ENCODE data around the gene SH3RF3. TPM values are rescaled to one million over a fixed set of nuclear protein-coding genes. Genes with fewer than 3 reads are reported as not detected.

Gene SH3RF3
- total RNA-seq, 1 experiment from 2014 or later = 1.0 TPM

DNA sequence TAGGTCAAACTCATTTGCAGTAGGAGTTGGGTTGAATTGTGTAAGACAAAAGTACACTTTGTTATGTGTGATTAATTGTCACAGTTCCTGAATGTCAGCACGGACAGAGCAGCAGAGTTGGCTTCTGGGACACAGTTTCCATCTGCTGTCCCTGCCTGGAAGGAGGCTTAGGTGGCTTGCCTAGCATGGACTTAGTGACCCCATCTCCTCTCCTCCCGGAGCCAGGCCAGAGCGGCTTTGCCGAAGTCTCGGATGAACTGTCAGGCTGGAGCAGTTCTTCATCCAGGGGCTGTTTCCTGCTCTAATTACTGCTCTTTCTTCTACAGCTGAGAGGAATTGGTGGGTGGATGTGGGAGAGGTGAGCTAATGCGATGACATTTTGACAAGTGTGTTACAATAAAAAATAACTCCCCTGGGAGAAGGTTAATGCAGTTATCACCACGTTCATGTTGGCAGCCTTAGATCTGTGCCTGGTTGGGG, 102.0 kb downstream of the SH3RF3 start:
- H3K36me3 Mint-ChIP-seq = peaks cover 2% of the 10 kb centered on the region; the same call in 1 of the 2 replicates
- TF ChIP-seq GABPB1 (CRISPR knock-in tag; IDR thresholded peaks at IDR 0.05) = no peak
- TF ChIP-seq CBFB (CRISPR knock-in tag; IDR thresholded peaks at IDR 0.05; ENCODE audit: low read depth) = no peak
- TF ChIP-seq, protein P1, sequence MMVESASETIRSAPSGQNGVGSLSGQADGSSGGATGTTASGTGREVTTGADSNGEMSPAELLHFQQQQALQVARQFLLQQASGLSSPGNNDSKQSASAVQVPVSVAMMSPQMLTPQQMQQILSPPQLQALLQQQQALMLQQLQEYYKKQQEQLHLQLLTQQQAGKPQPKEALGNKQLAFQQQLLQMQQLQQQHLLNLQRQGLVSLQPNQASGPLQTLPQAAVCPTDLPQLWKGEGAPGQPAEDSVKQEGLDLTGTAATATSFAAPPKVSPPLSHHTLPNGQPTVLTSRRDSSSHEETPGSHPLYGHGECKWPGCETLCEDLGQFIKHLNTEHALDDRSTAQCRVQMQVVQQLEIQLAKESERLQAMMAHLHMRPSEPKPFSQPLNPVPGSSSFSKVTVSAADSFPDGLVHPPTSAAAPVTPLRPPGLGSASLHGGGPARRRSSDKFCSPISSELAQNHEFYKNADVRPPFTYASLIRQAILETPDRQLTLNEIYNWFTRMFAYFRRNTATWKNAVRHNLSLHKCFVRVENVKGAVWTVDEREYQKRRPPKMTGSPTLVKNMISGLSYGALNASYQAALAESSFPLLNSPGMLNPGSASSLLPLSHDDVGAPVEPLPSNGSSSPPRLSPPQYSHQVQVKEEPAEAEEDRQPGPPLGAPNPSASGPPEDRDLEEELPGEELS (CRISPR knock-in tag; IDR thresholded peaks at IDR 0.05) = no peak
- TF ChIP-seq, protein P2, sequence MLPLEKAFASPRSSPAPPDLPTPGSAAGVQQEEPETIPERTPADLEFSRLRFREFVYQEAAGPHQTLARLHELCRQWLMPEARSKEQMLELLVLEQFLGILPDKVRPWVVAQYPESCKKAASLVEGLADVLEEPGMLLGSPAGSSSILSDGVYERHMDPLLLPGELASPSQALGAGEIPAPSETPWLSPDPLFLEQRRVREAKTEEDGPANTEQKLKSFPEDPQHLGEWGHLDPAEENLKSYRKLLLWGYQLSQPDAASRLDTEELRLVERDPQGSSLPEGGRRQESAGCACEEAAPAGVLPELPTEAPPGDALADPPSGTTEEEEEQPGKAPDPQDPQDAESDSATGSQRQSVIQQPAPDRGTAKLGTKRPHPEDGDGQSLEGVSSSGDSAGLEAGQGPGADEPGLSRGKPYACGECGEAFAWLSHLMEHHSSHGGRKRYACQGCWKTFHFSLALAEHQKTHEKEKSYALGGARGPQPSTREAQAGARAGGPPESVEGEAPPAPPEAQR (CRISPR knock-in tag; IDR thresholded peaks at IDR 0.05) = no peak
- no peak for TF ChIP-seq NFYB (CRISPR knock-in tag; conservative IDR thresholded peaks at IDR 0.05; ENCODE audit: low read depth)
- TF ChIP-seq, protein P3, sequence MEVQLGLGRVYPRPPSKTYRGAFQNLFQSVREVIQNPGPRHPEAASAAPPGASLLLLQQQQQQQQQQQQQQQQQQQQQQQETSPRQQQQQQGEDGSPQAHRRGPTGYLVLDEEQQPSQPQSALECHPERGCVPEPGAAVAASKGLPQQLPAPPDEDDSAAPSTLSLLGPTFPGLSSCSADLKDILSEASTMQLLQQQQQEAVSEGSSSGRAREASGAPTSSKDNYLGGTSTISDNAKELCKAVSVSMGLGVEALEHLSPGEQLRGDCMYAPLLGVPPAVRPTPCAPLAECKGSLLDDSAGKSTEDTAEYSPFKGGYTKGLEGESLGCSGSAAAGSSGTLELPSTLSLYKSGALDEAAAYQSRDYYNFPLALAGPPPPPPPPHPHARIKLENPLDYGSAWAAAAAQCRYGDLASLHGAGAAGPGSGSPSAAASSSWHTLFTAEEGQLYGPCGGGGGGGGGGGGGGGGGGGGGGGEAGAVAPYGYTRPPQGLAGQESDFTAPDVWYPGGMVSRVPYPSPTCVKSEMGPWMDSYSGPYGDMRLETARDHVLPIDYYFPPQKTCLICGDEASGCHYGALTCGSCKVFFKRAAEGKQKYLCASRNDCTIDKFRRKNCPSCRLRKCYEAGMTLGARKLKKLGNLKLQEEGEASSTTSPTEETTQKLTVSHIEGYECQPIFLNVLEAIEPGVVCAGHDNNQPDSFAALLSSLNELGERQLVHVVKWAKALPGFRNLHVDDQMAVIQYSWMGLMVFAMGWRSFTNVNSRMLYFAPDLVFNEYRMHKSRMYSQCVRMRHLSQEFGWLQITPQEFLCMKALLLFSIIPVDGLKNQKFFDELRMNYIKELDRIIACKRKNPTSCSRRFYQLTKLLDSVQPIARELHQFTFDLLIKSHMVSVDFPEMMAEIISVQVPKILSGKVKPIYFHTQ (CRISPR knock-in tag; IDR thresholded peaks at IDR 0.05) = no peak
- TF ChIP-seq, protein P4, sequence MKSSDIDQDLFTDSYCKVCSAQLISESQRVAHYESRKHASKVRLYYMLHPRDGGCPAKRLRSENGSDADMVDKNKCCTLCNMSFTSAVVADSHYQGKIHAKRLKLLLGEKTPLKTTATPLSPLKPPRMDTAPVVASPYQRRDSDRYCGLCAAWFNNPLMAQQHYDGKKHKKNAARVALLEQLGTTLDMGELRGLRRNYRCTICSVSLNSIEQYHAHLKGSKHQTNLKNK (CRISPR knock-in tag; IDR thresholded peaks at IDR 0.05) = no peak
- no peak for TF ChIP-seq PRRX2 (CRISPR knock-in tag; IDR thresholded peaks at IDR 0.05)
- TF ChIP-seq, protein P5, sequence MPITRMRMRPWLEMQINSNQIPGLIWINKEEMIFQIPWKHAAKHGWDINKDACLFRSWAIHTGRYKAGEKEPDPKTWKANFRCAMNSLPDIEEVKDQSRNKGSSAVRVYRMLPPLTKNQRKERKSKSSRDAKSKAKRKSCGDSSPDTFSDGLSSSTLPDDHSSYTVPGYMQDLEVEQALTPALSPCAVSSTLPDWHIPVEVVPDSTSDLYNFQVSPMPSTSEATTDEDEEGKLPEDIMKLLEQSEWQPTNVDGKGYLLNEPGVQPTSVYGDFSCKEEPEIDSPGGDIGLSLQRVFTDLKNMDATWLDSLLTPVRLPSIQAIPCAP (CRISPR knock-in tag; IDR thresholded peaks at IDR 0.05) = no peak
- no peak for TF ChIP-seq ESRRA (CRISPR knock-in tag; IDR thresholded peaks at IDR 0.05; ENCODE audit: borderline replicate concordance)
- TF ChIP-seq, protein P6, sequence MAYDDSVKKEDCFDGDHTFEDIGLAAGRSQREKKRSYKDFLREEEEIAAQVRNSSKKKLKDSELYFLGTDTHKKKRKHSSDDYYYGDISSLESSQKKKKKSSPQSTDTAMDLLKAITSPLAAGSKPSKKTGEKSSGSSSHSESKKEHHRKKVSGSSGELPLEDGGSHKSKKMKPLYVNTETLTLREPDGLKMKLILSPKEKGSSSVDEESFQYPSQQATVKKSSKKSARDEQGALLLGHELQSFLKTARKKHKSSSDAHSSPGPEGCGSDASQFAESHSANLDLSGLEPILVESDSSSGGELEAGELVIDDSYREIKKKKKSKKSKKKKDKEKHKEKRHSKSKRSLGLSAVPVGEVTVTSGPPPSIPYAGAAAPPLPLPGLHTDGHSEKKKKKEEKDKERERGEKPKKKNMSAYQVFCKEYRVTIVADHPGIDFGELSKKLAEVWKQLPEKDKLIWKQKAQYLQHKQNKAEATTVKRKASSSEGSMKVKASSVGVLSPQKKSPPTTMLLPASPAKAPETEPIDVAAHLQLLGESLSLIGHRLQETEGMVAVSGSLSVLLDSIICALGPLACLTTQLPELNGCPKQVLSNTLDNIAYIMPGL (CRISPR knock-in tag; IDR thresholded peaks at IDR 0.05) = no peak
- TF ChIP-seq NFATC4 (CRISPR knock-in tag; IDR thresholded peaks at IDR 0.05) = no peak
- TF ChIP-seq, protein P7, sequence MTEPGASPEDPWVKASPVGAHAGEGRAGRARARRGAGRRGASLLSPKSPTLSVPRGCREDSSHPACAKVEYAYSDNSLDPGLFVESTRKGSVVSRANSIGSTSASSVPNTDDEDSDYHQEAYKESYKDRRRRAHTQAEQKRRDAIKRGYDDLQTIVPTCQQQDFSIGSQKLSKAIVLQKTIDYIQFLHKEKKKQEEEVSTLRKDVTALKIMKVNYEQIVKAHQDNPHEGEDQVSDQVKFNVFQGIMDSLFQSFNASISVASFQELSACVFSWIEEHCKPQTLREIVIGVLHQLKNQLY (CRISPR knock-in tag; IDR thresholded peaks at IDR 0.05) = no peak
- TF ChIP-seq, protein P8, sequence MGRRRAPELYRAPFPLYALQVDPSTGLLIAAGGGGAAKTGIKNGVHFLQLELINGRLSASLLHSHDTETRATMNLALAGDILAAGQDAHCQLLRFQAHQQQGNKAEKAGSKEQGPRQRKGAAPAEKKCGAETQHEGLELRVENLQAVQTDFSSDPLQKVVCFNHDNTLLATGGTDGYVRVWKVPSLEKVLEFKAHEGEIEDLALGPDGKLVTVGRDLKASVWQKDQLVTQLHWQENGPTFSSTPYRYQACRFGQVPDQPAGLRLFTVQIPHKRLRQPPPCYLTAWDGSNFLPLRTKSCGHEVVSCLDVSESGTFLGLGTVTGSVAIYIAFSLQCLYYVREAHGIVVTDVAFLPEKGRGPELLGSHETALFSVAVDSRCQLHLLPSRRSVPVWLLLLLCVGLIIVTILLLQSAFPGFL (CRISPR knock-in tag; IDR thresholded peaks at IDR 0.05; ENCODE audit: borderline replicate concordance) = no peak
- TF ChIP-seq IRF2 (CRISPR knock-in tag; IDR thresholded peaks at IDR 0.05; ENCODE audit: borderline replicate concordance, low read depth) = no peak
- no peak for TF ChIP-seq TEAD4 (CRISPR knock-in tag; IDR thresholded peaks at IDR 0.05)
- no peak for TF ChIP-seq OVOL2 (CRISPR knock-in tag; IDR thresholded peaks at IDR 0.05; ENCODE audit: borderline replicate concordance)
- H3K27ac Mint-ChIP-seq = no peak overlapping the region
- no peaks in the 10 kb centered on the region for H3K27me3 Mint-ChIP-seq (ENCODE audit: low read depth)
- POLR2A ChIA-PET = no interaction called here
- ATAC-seq = no peak
- CTCF ChIA-PET = no interaction called here
- no peak for DNase-seq (ENCODE audit: low spot score)
- H3K4me1 Mint-ChIP-seq = peaks cover 12% of the 10 kb centered on the region
- H3K4me3 Mint-ChIP-seq = no peak overlapping the region
- H3K9me3 Mint-ChIP-seq = peaks cover 12% of the 10 kb centered on the region

Measured in WTC11 (cell line).